ENCODE measurements around the gene MAT2A. TPM values are rescaled to one million over a fixed set of nuclear protein-coding genes. Genes with fewer than 3 reads are reported as not detected.
A peak's percentile ranks its signal among the peaks of the same experiment; 100 is the strongest.
"Not testable (repeated sequence)": the region's sequence is repeated elsewhere in the genome, so short reads cannot be mapped to it uniquely, and the experiment has no call there.

MAT2A gene
- total RNA-seq, 1 experiment from 2014 or later: 52.6 TPM

GRCh38 chr2:85579266-85579935 lies 40.4 kb downstream of the MAT2A start:
- no peak for DNase-seq (ENCODE audit: low spot score)

- DNase-seq (ENCODE audit: low spot score): no peak
Measured at GRCh38 chr2:85580206-85580605, 41.2 kb downstream of the MAT2A start.

GRCh38 chr2:85582492-85582891 lies 43.5 kb downstream of the MAT2A start:
- no peak for DNase-seq (ENCODE audit: low spot score)

- DNase-seq (ENCODE audit: low spot score): no peak
Measured at GRCh38 chr2:85583667-85584353, 44.8 kb downstream of the MAT2A start.

- no peak for DNase-seq (ENCODE audit: low spot score)
Measured at GRCh38 chr2:85584354-85584856, 45.4 kb downstream of the MAT2A start, which contains the start of gene VAMP5. Gene VAMP5 (plus strand): TSS chr2:85584431. CDS start chr2:85584491, 60 bp downstream.

- DNase-seq (ENCODE audit: low spot score): peak; percentile 83
Measured at GRCh38 chr2:85584857-85585780, 46.2 kb downstream of the MAT2A start.

- peak; percentile 74 for DNase-seq (ENCODE audit: low spot score)
Measured at GRCh38 chr2:85585781-85586105, 46.8 kb downstream of the MAT2A start.

- DNase-seq (ENCODE audit: low spot score): no peak
Measured at GRCh38 chr2:85588236-85588635, 49.3 kb downstream of the MAT2A start.

- no peak for DNase-seq (ENCODE audit: low spot score)
Measured at GRCh38 chr2:85588645-85589044, 49.7 kb downstream of the MAT2A start.

- no peak for DNase-seq (ENCODE audit: low spot score)
Measured at GRCh38 chr2:85589181-85589580, 50.2 kb downstream of the MAT2A start.

- peak; percentile 36 for DNase-seq (ENCODE audit: low spot score)
Measured at GRCh38 chr2:85589982-85590791, 51.2 kb downstream of the MAT2A start.

- DNase-seq (ENCODE audit: low spot score): no peak
Measured at GRCh38 chr2:85590950-85591349, 52.0 kb downstream of the MAT2A start.

- no peak for DNase-seq (ENCODE audit: low spot score)
Measured at GRCh38 chr2:85591563-85591962, 52.6 kb downstream of the MAT2A start.

- not testable (repeated sequence) for DNase-seq (ENCODE audit: low spot score)
Measured at GRCh38 chr2:85592299-85592698, 53.3 kb downstream of the MAT2A start.

GRCh38 chr2:85593023-85593422 lies 54.1 kb downstream of the MAT2A start:
- DNase-seq (ENCODE audit: low spot score): no peak

Other genes with a start within 250 kb of the MAT2A start
- gene TGOLN2, start 211.2 kb upstream of the MAT2A start, total RNA-seq (2014; rRNA removed; shearing (Covaris generic)): 62.7 and 80.1 TPM in 2 replicates
- gene RETSAT, start 184.6 kb upstream of the MAT2A start, total RNA-seq (2014; rRNA removed; shearing (Covaris generic)): 13.1 and 14.1 TPM in 2 replicates
- gene ELMOD3, start 184.4 kb upstream of the MAT2A start, total RNA-seq (2014; rRNA removed; shearing (Covaris generic)): 14.3 and 14.6 TPM in 2 replicates
- gene CAPG, start 128.8 kb upstream of the MAT2A start, total RNA-seq (2014; rRNA removed; shearing (Covaris generic)): 286 and 301 TPM in 2 replicates
- gene SH2D6, start 120.5 kb upstream of the MAT2A start, total RNA-seq (2014; rRNA removed; shearing (Covaris generic)): not detected in 2 replicates
- 36.8 and 44.7 TPM in 2 replicates for gene GGCX, start 22.3 kb downstream of the MAT2A start, total RNA-seq (2014; rRNA removed; shearing (Covaris generic))
- 0.43 and 1.3 TPM in 2 replicates for gene VAMP8, start 38.4 kb downstream of the MAT2A start, total RNA-seq (2014; rRNA removed; shearing (Covaris generic))
- 0.77 and 1.8 TPM in 2 replicates for gene VAMP5, start 45.3 kb downstream of the MAT2A start, total RNA-seq (2014; rRNA removed; shearing (Covaris generic))
- gene RNF181, start 56.6 kb downstream of the MAT2A start, total RNA-seq (2014; rRNA removed; shearing (Covaris generic)): 286 and 303 TPM in 2 replicates
- 10.2 and 11.1 TPM in 2 replicates for gene TMEM150A, start 63.5 kb downstream of the MAT2A start, total RNA-seq (2014; rRNA removed; shearing (Covaris generic))
- gene C2orf68, start 72.9 kb downstream of the MAT2A start, total RNA-seq (2014; rRNA removed; shearing (Covaris generic)): 18.8 and 20.1 TPM in 2 replicates
- 73.4 and 81.2 TPM in 2 replicates for gene USP39, start 77.0 kb downstream of the MAT2A start, total RNA-seq (2014; rRNA removed; shearing (Covaris generic))
- not detected in 2 replicates for gene SFTPB, start 129.0 kb downstream of the MAT2A start, total RNA-seq (2014; rRNA removed; shearing (Covaris generic))
- not detected in 2 replicates for gene GNLY, start 155.2 kb downstream of the MAT2A start, total RNA-seq (2014; rRNA removed; shearing (Covaris generic))
- gene ATOH8, start 214.8 kb downstream of the MAT2A start, total RNA-seq (2014; rRNA removed; shearing (Covaris generic)): 13.1 and 13.6 TPM in 2 replicates